Measurements from ENCODE around the gene GAPVD1.
"Not testable (repeated sequence)": the region's sequence is repeated elsewhere in the genome, so short reads cannot be mapped to it uniquely, and the experiment has no call there.

The GAPVD1 gene

GRCh38 chr9:125262294-125262991 is 817 bp downstream of the GAPVD1 start:
- Mint-ChIP-seq H3K9me3 (no peaks in the 10 kb centered on the region), H3K4me1 (peaks cover 46% of the 10 kb centered on the region), H3K27me3 (peaks cover 9% of the 10 kb centered on the region), H3K36me3 (peaks cover 31% of the 10 kb centered on the region), H3K27ac (peak overlapping the region; percentile 24), H3K4me3 (peak overlapping the region; percentile 99)
- CTCF ChIA-PET, result interaction anchor here (0.6 kb wide), 2 partner anchors 8 to 307 kb away, joined by 3 read pairs; no protein-coding TSS in a partner anchor
- DNase-seq, result no peak

- peaks cover 38% of the 10 kb centered on the region for H3K36me3 Mint-ChIP-seq
- H3K9me3 Mint-ChIP-seq, H3K27me3 Mint-ChIP-seq: not testable (repeated sequence)
- peak; percentile 55 for DNase-seq
- peaks cover 46% of the 10 kb centered on the region for H3K4me1 Mint-ChIP-seq
- peak overlapping the region; percentile 99 for H3K4me3 Mint-ChIP-seq
- peak overlapping the region; percentile 78 for H3K27ac Mint-ChIP-seq
- CTCF ChIA-PET, result interaction anchor here (2.0 kb wide), 1 partner anchor 9 kb away, joined by 6 read pairs; no protein-coding TSS in a partner anchor
Observed at GRCh38 chr9:125264068-125264467, 2.4 kb downstream of the GAPVD1 start.

- Mint-ChIP-seq H3K9me3 (no peaks in the 10 kb centered on the region), H3K36me3 (peaks cover 47% of the 10 kb centered on the region), H3K4me1 (peaks cover 25% of the 10 kb centered on the region), H3K4me3 (no peak overlapping the region), H3K27ac (no peak overlapping the region), H3K27me3 (no peaks in the 10 kb centered on the region)
- no peak for DNase-seq
- CTCF ChIA-PET, result interaction anchor here (0.7 kb wide), 1 partner anchor 125 kb away, joined by 3 read pairs; the partner anchor contains the start of gene SCAI
Observed at GRCh38 chr9:125268394-125269013, 6.9 kb downstream of the GAPVD1 start.

DNA sequence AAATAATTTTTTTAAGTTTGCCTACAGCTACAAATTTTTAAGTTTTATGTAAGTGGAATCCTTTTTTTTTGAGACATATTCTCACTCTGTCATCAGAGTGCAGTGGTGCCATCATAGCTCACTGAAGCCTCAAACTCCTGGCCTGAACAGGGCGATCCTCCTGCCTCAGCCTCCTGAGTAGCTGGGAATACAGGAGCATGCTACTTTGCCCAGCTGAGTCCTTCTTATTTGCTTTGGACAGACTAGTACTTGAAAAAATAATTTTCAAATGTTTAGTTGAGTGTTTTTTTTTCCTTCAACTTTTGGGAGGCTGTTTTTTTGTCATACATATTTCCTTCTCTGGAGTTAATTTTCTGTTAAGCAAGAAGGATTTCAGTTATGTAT is 7.4 kb downstream of the GAPVD1 start:
- Mint-ChIP-seq H3K4me1 (peaks cover 20% of the 10 kb centered on the region), H3K9me3 (no peaks in the 10 kb centered on the region), H3K36me3 (peaks cover 44% of the 10 kb centered on the region), H3K27me3 (no peaks in the 10 kb centered on the region), H3K27ac (no peak overlapping the region), H3K4me3 (no peak overlapping the region)
- CTCF ChIA-PET, result interaction anchor here (0.7 kb wide), 1 partner anchor 126 kb away, joined by 3 read pairs; the partner anchor contains the start of gene SCAI
- DNase-seq, result no peak

GRCh38 chr9:125271081-125271480 is 9.5 kb downstream of the GAPVD1 start:
- Mint-ChIP-seq H3K4me3 (no peak overlapping the region), H3K27ac (no peak overlapping the region), H3K27me3 (no peaks in the 10 kb centered on the region), H3K9me3 (no peaks in the 10 kb centered on the region), H3K36me3 (peaks cover 34% of the 10 kb centered on the region), H3K4me1 (peaks cover 5% of the 10 kb centered on the region)
- CTCF ChIA-PET, result no interaction called here
- DNase-seq, result no peak

- Mint-ChIP-seq H3K36me3 (peaks cover 29% of the 10 kb centered on the region), H3K27ac (no peak overlapping the region), H3K4me3 (no peak overlapping the region), H3K9me3 (no peaks in the 10 kb centered on the region), H3K4me1 (peaks cover 5% of the 10 kb centered on the region), H3K27me3 (no peaks in the 10 kb centered on the region)
- CTCF ChIA-PET, result interaction anchor here (1.1 kb wide), 1 partner anchor 12 kb away, joined by 3 read pairs; no protein-coding TSS in a partner anchor
- no peak for DNase-seq
Observed at GRCh38 chr9:125272697-125273096, 11.1 kb downstream of the GAPVD1 start.

DNA sequence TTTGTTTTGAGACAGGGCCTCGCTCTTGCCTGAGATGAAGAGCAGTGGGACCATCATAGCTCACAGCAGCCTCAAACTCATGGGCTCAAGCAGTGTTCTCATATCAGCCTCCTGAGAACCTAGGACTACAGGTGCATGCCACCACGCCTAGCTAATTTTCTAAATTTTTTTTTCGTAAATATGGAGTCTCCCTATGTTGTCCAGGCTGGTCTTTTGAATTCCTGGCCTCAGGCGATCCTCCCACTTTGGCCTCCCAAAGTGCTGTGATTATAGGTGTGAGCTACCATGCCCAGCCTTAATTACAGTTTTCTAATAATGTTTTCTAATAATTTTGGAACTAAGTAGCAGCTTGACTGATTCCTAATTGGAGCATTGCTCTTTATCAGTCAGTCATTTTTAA is 15.1 kb downstream of the GAPVD1 start:
- Mint-ChIP-seq H3K27ac (no peak overlapping the region), H3K4me3 (no peak overlapping the region), H3K4me1 (peaks cover 2% of the 10 kb centered on the region), H3K27me3 (no peaks in the 10 kb centered on the region), H3K36me3 (peaks cover 15% of the 10 kb centered on the region), H3K9me3 (no peaks in the 10 kb centered on the region)
- CTCF ChIA-PET, result no interaction called here
- no peak for DNase-seq

GRCh38 chr9:125277411-125277810 is 15.8 kb downstream of the GAPVD1 start:
- Mint-ChIP-seq H3K27ac (no peak overlapping the region), H3K27me3 (no peaks in the 10 kb centered on the region), H3K9me3 (no peaks in the 10 kb centered on the region), H3K4me3 (no peak overlapping the region), H3K4me1 (peaks cover 2% of the 10 kb centered on the region), H3K36me3 (peaks cover 14% of the 10 kb centered on the region)
- CTCF ChIA-PET, result no interaction called here
- no peak for DNase-seq

- no peak overlapping the region for H3K4me3 Mint-ChIP-seq
- CTCF ChIA-PET, result no interaction called here
- H3K27me3 Mint-ChIP-seq, result no peaks in the 10 kb centered on the region
- H3K36me3 Mint-ChIP-seq, result peaks cover 10% of the 10 kb centered on the region
- no peak overlapping the region for H3K27ac Mint-ChIP-seq
- DNase-seq, result no peak
- peaks cover 2% of the 10 kb centered on the region for H3K4me1 Mint-ChIP-seq
- H3K9me3 Mint-ChIP-seq, result no peaks in the 10 kb centered on the region
Observed at GRCh38 chr9:125280945-125281344, 19.3 kb downstream of the GAPVD1 start.

DNA sequence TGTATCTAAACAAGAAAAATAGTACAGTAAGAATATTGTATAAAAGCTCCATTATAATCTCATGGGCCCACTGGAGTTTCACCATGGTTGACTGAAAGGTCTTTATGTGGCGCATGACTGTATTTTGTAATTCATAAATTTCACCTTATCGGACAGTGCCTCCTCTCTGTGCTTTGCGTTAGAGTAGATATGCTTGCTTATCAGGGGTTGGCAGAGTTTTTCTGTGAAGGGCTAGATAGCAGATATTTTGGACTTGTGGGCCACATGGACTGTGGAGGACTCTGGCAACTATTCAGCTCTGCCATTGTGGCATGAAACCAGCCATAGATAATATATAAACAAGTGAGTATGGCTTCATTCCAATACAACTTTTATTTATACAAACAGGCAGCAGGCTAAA is 23.2 kb downstream of the GAPVD1 start:
- Mint-ChIP-seq H3K4me1 (peaks cover 2% of the 10 kb centered on the region), H3K4me3 (no peak overlapping the region), H3K36me3 (peaks cover 7% of the 10 kb centered on the region), H3K27ac (no peak overlapping the region), H3K9me3 (no peaks in the 10 kb centered on the region), H3K27me3 (no peaks in the 10 kb centered on the region)
- DNase-seq, result no peak
- CTCF ChIA-PET, result interaction anchor here (0.6 to 1.0 kb wide), 2 partner anchors 10 to 291 kb away, joined by 3 to 4 read pairs; no protein-coding TSS in a partner anchor

- DNase-seq, CTCF ChIA-PET, H3K27ac Mint-ChIP-seq, H3K27me3 Mint-ChIP-seq, H3K4me1 Mint-ChIP-seq, H3K4me3 Mint-ChIP-seq, H3K9me3 Mint-ChIP-seq, H3K36me3 Mint-ChIP-seq: not testable (repeated sequence)
Observed at GRCh38 chr9:125286935-125287433, 25.4 kb downstream of the GAPVD1 start.

DNA sequence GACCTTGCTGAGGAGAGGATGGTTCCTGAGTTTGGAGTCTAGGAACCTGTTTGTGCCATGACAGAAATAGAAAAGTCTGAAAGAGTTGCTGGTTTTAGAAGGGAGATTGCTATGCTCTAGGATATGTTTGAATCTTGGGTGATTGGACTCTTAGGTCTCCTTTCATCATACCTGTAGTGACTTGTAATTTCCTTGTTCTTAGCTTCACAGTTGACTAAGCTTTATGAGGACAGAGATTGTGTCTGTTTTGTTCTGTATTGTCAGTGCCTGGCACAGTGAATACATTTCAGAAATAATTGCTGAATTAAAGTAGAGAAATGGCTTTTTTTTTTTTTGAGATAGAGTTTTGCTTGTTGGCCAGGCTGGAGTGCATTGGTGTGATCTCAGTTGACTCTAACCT is 31.5 kb downstream of the GAPVD1 start:
- Mint-ChIP-seq H3K36me3 (no peaks in the 10 kb centered on the region), H3K4me1 (no peaks in the 10 kb centered on the region), H3K27ac (no peak overlapping the region), H3K4me3 (no peak overlapping the region), H3K27me3 (no peaks in the 10 kb centered on the region), H3K9me3 (no peaks in the 10 kb centered on the region)
- CTCF ChIA-PET, result no interaction called here
- no peak for DNase-seq

GRCh38 chr9:125295657-125296056 is 34.0 kb downstream of the GAPVD1 start:
- H3K9me3 Mint-ChIP-seq, result no peaks in the 10 kb centered on the region
- H3K36me3 Mint-ChIP-seq, result peaks cover 5% of the 10 kb centered on the region
- CTCF ChIA-PET, result no interaction called here
- H3K27ac Mint-ChIP-seq, result no peak overlapping the region
- no peaks in the 10 kb centered on the region for H3K27me3 Mint-ChIP-seq
- no peak overlapping the region for H3K4me3 Mint-ChIP-seq
- no peaks in the 10 kb centered on the region for H3K4me1 Mint-ChIP-seq
- no peak for DNase-seq

GRCh38 chr9:125296843-125297372 is 35.3 kb downstream of the GAPVD1 start:
- Mint-ChIP-seq H3K27ac (no peak overlapping the region), H3K36me3 (peaks cover 13% of the 10 kb centered on the region), H3K9me3 (no peaks in the 10 kb centered on the region), H3K27me3 (no peaks in the 10 kb centered on the region), H3K4me3 (no peak overlapping the region), H3K4me1 (no peaks in the 10 kb centered on the region)
- CTCF ChIA-PET, result no interaction called here
- DNase-seq, result no peak

Data from activated naive CD4-positive, alpha-beta T cell treated with anti-CD3 and anti-CD28 coated beads, Interleukin-2, amount 10 ng/mL, durations not matched to agents 7 days and 5 days (primary cell).